ENCODE measurements around the gene CPPED1.

CPPED1 gene

GRCh38 chr16:12673466-12673865 is 130.2 kb downstream of the CPPED1 start:
- DNase-seq, result no peak
- in situ Hi-C loops (cut with HindIII; ENCODE audit: low pct_ligation_motif_present, low pct_unique_long_range_greater_than_20kb, low sequenced_read_pairs), result no loop called here

DNA sequence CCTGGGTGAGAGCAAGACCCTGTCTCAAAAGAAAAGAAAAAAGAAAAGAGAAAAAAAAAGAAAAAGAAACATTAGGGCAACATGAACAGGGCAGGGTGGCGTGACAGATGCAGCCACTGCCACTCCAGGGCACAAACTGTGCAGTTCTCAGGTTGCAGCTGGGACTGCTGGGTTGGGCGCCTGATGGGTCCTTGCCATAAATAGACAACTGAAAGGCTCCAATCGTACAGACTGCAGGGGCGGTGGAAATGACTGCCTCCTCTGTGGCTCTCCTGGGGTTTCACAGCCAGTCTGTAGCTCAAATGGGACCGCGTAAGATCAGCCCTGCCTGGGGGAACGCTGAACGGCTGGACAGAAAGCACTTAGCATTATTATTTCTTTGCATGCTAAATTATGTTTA is 130.7 kb downstream of the CPPED1 start:
- no peak for DNase-seq
- in situ Hi-C loops (cut with HindIII; ENCODE audit: low pct_ligation_motif_present, low pct_unique_long_range_greater_than_20kb, low sequenced_read_pairs), result no loop called here

GRCh38 chr16:12669908-12670307 is 133.8 kb downstream of the CPPED1 start:
- DNase-seq, result no peak
- in situ Hi-C loops (cut with HindIII; ENCODE audit: low pct_ligation_motif_present, low pct_unique_long_range_greater_than_20kb, low sequenced_read_pairs), result no loop called here

DNA sequence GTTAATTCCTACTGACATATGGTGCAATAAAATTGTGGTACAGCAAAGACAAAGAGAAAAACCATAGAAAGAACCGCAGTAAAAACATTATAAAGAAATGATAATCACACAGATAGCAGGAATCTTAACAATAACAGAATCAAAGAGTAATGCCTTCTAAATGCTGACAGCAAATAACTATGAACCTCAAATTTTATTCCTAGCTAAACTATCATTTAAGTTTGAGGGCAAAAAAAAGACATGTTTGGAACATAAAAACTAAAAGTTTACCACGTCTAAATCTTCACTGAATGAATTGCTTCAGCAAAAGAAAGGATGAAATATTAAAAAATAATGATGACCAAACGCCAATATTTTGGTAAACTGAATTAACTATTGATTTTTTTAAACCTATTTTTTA is 135.8 kb downstream of the CPPED1 start:
- DNase-seq, result no peak

DNA sequence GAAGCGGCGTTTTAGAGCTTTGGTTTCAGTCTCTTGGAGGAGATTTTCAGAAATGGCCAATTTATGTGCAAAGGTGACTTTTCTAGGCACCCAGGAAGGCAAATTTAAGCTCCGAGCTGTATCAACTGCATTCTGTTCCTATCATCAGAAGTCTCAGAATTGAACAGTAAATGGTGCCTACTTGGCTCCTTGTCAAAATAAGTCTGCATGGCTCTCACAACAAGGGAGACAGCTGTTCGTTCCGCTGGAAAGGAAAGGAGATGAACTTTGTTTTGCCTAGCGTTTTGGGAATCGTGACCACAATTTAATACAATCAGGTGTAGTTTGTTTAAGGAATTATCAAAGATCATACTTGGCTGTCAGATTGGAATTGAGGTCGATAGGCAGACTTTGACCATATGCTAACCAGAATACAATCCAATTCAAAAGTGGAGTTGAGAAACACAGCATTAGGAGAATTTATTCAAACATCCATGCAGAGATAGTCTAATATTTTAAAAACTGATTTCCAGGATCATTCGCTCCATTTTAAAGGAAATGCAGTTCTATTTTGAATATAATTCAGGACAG is 139.4 kb downstream of the CPPED1 start:
- in situ Hi-C loops (cut with HindIII; ENCODE audit: low pct_ligation_motif_present, low pct_unique_long_range_greater_than_20kb, low sequenced_read_pairs), result no loop called here
- no peak for DNase-seq

More for the DNA sequence above, 135.8 kb downstream of the CPPED1 start:
- in situ Hi-C loops (cut with HindIII; ENCODE audit: low pct_ligation_motif_present, low pct_unique_long_range_greater_than_20kb, low sequenced_read_pairs), result no loop called here

DNA sequence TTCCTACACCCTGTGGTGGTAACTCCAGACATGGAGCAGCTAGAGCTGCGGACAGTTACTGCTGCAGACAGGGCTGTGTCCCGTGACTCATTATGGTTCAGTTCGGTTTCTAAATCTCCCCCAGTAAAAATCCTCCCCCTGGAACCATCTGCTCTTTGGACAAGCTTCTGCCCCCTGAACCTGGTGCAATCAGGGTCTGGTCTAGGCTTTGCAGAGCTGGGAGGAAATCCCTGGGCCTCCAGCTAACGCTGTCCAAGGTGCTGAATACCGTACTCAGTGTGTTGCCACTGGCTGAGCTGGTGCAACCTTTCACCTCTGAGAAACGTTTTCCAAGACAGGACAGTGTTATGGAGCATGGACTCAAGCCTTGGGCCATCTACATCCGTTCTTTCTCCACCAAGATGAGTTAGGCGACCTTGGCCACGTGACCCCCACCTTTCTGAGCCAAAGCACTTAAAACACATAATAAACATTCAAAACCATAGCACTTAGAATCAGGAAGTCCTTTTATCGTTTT is 142.0 kb downstream of the CPPED1 start:
- DNase-seq, result peak; percentile 72

GRCh38 chr16:12659871-12660270 is 143.8 kb downstream of the CPPED1 start:
- in situ Hi-C loops (cut with HindIII; ENCODE audit: low pct_ligation_motif_present, low pct_unique_long_range_greater_than_20kb, low sequenced_read_pairs), result no loop called here

More for the DNA sequence above, 142.0 kb downstream of the CPPED1 start:
- in situ Hi-C loops (cut with HindIII; ENCODE audit: low pct_ligation_motif_present, low pct_unique_long_range_greater_than_20kb, low sequenced_read_pairs), result no loop called here

DNA sequence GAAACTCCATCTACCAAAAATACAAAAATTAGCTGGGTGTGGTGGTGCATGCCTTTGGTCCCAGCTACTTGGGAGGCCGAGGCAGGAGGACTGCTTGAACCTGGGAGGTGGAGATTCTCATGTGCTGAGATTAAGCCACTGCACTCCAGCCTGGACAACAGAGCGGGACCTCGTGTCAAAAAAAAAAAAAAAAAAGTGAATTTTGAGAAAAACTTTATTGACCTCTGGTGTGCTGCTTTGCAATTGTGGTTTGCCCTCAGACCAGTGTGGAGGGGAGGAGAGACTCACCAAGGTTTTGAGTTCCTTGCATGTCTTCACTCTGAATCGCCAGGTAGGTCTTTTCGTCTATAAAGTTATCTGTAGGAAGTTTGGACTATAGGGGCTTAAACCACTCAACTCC is 145.2 kb downstream of the CPPED1 start:
- no peak for DNase-seq
- in situ Hi-C loops (cut with HindIII; ENCODE audit: low pct_ligation_motif_present, low pct_unique_long_range_greater_than_20kb, low sequenced_read_pairs), result no loop called here

More at GRCh38 chr16:12659871-12660270, 143.8 kb downstream of the CPPED1 start:
- no peak for DNase-seq

- DNase-seq, result no peak
- in situ Hi-C loops (cut with HindIII; ENCODE audit: low pct_ligation_motif_present, low pct_unique_long_range_greater_than_20kb, low sequenced_read_pairs), result no loop called here
These were observed 148.2 kb downstream of the CPPED1 start for GRCh38 chr16:12655537-12655936.

- DNase-seq, result no peak
- in situ Hi-C loops (cut with HindIII; ENCODE audit: low pct_ligation_motif_present, low pct_unique_long_range_greater_than_20kb, low sequenced_read_pairs), result no loop called here
These were observed 149.8 kb downstream of the CPPED1 start for GRCh38 chr16:12653820-12654392.

DNA sequence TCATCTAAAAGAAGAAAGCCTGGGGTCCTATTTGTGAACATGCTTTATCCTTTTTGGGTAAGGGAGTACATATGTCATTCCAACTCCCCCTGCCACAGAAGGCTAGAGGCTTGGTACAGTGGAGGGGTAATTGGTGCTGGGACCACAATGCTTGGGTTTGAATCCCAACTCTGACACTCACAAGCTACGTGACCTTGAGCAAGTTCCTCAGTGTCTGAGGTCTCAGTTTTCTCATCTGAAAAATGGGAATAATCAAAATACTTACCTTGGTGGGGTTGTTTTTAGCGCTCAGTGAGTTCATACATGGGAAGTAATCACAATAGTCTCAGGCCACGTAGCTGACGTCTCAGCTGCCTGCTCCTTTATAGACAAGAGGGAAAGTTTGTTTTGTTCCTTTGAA is 150.8 kb downstream of the CPPED1 start:
- DNase-seq, result no peak
- in situ Hi-C loops (cut with HindIII; ENCODE audit: low pct_ligation_motif_present, low pct_unique_long_range_greater_than_20kb, low sequenced_read_pairs), result no loop called here

GRCh38 chr16:12651765-12652512 is 151.7 kb downstream of the CPPED1 start:
- in situ Hi-C loops (cut with HindIII; ENCODE audit: low pct_ligation_motif_present, low pct_unique_long_range_greater_than_20kb, low sequenced_read_pairs), result no loop called here
- DNase-seq, result no peak

GRCh38 chr16:12649356-12649755 is 154.3 kb downstream of the CPPED1 start:
- DNase-seq, result no peak
- in situ Hi-C loops (cut with HindIII; ENCODE audit: low pct_ligation_motif_present, low pct_unique_long_range_greater_than_20kb, low sequenced_read_pairs), result no loop called here

- no peak for DNase-seq
- in situ Hi-C loops (cut with HindIII; ENCODE audit: low pct_ligation_motif_present, low pct_unique_long_range_greater_than_20kb, low sequenced_read_pairs), result no loop called here
These were observed 157.0 kb downstream of the CPPED1 start for GRCh38 chr16:12646490-12647274.

DNA sequence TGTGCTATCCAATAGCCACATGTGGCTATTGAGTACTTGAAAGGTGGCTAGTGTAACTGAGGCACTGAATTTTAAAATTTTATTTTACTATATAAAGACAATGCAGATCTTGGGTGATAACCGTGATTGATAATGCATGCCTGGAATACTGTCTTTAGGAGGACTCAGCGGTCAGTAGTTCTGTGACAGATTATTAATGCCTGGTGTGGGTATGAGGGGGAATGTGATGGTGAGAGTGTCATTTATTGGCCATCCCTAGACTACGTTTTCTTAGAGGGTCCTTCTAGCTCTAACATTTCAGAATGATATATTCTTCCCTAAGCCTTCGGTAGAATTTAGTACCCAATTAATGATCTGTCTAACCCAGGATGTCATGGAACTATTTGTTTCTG is 157.6 kb downstream of the CPPED1 start:
- DNase-seq, result no peak
- in situ Hi-C loops (cut with HindIII; ENCODE audit: low pct_ligation_motif_present, low pct_unique_long_range_greater_than_20kb, low sequenced_read_pairs), result no loop called here

GRCh38 chr16:12643034-12643455 is 160.6 kb downstream of the CPPED1 start:
- in situ Hi-C loops (cut with HindIII; ENCODE audit: low pct_ligation_motif_present, low pct_unique_long_range_greater_than_20kb, low sequenced_read_pairs), result no loop called here
- DNase-seq, result no peak

GRCh38 chr16:12639044-12639443 is 164.6 kb downstream of the CPPED1 start:
- peak; percentile 42 for DNase-seq
- in situ Hi-C loops (cut with HindIII; ENCODE audit: low pct_ligation_motif_present, low pct_unique_long_range_greater_than_20kb, low sequenced_read_pairs), result no loop called here

GRCh38 chr16:12637002-12637401 is 166.7 kb downstream of the CPPED1 start:
- in situ Hi-C loops (cut with HindIII; ENCODE audit: low pct_ligation_motif_present, low pct_unique_long_range_greater_than_20kb, low sequenced_read_pairs), result no loop called here
- no peak for DNase-seq

DNA sequence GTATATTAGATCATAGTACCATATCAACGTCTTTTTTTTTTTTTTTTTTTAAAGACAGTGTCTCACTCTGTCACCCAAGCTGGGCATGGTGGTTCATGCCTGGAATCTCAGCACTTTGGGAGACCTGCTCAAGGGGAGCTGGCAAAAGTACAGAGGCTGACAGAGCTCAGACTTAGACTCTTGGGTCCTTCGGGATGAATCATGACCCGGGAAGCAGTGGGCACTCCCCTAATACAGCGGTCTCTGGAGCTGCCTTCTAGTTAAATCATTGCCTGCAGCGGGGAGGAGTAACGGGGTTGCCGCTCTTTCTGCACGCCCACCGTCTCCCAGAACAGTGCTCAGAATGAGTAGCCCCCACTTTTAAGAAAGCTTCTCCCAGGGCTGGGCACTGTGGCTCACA is 174.4 kb downstream of the CPPED1 start:
- DNase-seq, result peak; percentile 38

More for the DNA sequence above, 174.4 kb downstream of the CPPED1 start:
- in situ Hi-C loops (cut with HindIII; ENCODE audit: low pct_ligation_motif_present, low pct_unique_long_range_greater_than_20kb, low sequenced_read_pairs), result no loop called here
